ENCODE results near the gene MED19.

DNA sequence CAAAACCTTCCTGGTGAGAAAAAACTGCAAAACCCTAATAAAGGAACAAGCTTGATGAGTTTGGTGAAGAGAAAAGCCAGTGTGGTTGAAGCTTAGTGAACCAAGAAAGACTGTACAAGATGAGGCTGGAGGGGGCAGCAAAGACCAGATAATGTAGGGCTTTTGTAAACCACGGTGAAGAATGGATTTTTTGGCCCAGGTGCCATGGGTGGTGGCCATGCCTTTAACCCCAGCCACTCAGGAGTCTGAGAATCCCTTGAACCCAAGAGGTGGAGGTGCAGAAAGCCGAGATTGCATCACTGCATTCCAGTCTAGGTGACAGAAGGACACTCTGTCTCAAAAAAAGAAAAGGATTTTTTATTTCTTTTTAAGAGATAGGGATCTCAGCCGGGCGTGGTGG, 49.1 kb downstream of the MED19 start:
- TF ChIP-seq, protein P1, sequence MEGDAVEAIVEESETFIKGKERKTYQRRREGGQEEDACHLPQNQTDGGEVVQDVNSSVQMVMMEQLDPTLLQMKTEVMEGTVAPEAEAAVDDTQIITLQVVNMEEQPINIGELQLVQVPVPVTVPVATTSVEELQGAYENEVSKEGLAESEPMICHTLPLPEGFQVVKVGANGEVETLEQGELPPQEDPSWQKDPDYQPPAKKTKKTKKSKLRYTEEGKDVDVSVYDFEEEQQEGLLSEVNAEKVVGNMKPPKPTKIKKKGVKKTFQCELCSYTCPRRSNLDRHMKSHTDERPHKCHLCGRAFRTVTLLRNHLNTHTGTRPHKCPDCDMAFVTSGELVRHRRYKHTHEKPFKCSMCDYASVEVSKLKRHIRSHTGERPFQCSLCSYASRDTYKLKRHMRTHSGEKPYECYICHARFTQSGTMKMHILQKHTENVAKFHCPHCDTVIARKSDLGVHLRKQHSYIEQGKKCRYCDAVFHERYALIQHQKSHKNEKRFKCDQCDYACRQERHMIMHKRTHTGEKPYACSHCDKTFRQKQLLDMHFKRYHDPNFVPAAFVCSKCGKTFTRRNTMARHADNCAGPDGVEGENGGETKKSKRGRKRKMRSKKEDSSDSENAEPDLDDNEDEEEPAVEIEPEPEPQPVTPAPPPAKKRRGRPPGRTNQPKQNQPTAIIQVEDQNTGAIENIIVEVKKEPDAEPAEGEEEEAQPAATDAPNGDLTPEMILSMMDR (IDR thresholded peaks at IDR 0.05), result no peak; the same call in 1 of the 2 replicates
- TF ChIP-seq, protein P2, sequence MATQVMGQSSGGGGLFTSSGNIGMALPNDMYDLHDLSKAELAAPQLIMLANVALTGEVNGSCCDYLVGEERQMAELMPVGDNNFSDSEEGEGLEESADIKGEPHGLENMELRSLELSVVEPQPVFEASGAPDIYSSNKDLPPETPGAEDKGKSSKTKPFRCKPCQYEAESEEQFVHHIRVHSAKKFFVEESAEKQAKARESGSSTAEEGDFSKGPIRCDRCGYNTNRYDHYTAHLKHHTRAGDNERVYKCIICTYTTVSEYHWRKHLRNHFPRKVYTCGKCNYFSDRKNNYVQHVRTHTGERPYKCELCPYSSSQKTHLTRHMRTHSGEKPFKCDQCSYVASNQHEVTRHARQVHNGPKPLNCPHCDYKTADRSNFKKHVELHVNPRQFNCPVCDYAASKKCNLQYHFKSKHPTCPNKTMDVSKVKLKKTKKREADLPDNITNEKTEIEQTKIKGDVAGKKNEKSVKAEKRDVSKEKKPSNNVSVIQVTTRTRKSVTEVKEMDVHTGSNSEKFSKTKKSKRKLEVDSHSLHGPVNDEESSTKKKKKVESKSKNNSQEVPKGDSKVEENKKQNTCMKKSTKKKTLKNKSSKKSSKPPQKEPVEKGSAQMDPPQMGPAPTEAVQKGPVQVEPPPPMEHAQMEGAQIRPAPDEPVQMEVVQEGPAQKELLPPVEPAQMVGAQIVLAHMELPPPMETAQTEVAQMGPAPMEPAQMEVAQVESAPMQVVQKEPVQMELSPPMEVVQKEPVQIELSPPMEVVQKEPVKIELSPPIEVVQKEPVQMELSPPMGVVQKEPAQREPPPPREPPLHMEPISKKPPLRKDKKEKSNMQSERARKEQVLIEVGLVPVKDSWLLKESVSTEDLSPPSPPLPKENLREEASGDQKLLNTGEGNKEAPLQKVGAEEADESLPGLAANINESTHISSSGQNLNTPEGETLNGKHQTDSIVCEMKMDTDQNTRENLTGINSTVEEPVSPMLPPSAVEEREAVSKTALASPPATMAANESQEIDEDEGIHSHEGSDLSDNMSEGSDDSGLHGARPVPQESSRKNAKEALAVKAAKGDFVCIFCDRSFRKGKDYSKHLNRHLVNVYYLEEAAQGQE (IDR thresholded peaks at IDR 0.05; ENCODE audit: insufficient read depth in 1 of 2, low read depth in 2 of 2, low read length in 1 of 2), result no peak
- no peak for TF ChIP-seq POLR2AphosphoS5 (IDR thresholded peaks at IDR 0.05; ENCODE audit: low read depth, low read length)
